Glutamatergic neuron (in vitro differentiated cells): Measurements from ENCODE around the gene CCDC197. TPM values are rescaled to one million over a fixed set of nuclear protein-coding genes. Genes with fewer than 3 reads are reported as not detected.

ENCODE experiments used
- DNase-seq: peaks from one replicate; pipeline ENCODE4 v3.0.0; 2022
- H3K27ac Mint-ChIP-seq: one replicate; pipeline ENCODE4 v1.8.0; 2020; ENCODE audit warnings: mild to moderate bottlenecking, mixed read lengths, inconsistent platforms; ENCODE audit not compliant: unreplicated experiment
- H3K27me3 Mint-ChIP-seq: one replicate; pipeline ENCODE4 v1.8.0; 2020; ENCODE audit warnings: mild to moderate bottlenecking, moderate library complexity, mixed read lengths, inconsistent platforms; ENCODE audit not compliant: unreplicated experiment
- H3K36me3 Mint-ChIP-seq: one replicate; pipeline ENCODE4 v1.8.0; 2020; ENCODE audit warnings: mild to moderate bottlenecking, mixed read lengths, inconsistent platforms; ENCODE audit not compliant: unreplicated experiment
- H3K4me1 Mint-ChIP-seq: one replicate; pipeline ENCODE4 v1.8.0; 2020; ENCODE audit warnings: mild to moderate bottlenecking, low read depth, mixed read lengths, inconsistent platforms; ENCODE audit not compliant: unreplicated experiment
- H3K4me3 Mint-ChIP-seq: one replicate; pipeline ENCODE4 v1.8.0; 2020; ENCODE audit warnings: mild to moderate bottlenecking, mixed read lengths, inconsistent platforms; ENCODE audit not compliant: unreplicated experiment
- H3K9me3 Mint-ChIP-seq: one replicate; pipeline ENCODE4 v1.8.0; 2020; ENCODE audit warnings: mild to moderate bottlenecking, moderate library complexity, mixed read lengths, inconsistent platforms; ENCODE audit not compliant: unreplicated experiment
- total RNA-seq: library from RNA; stranded (reverse); fragmentation: NEBNext Ultra II Directional; extraction: Animal tissue kit (Norgen Biotek cat#: 25700); gene quantifications from one replicate; pipeline ENCODE4 v1.2.1, GENCODE V29; 2021; ENCODE audit not compliant: unreplicated experiment
- TF ChIP-seq, protein P1 (sequence below): fragments of 200-600 bp; sonication (generic); IDR thresholded peaks from one replicate; pipeline ENCODE4 v1.5.0; 2021; ENCODE audit not compliant: partially characterized antibody, unreplicated experiment

The CCDC197 gene
- total RNA-seq, 1 donor from 2014 or later: not detected

GRCh38 chr14:94016446-94016976 lies 19.4 kb downstream of the CCDC197 start:
- H3K4me1 Mint-ChIP-seq: peaks cover 4% of the 10 kb centered on the region
- H3K4me3 Mint-ChIP-seq: peak overlapping the region; percentile 40
- no peak overlapping the region for H3K27ac Mint-ChIP-seq
- peaks cover 2% of the 10 kb centered on the region for H3K9me3 Mint-ChIP-seq
- no peaks in the 10 kb centered on the region for H3K36me3 Mint-ChIP-seq
- TF ChIP-seq, protein P1, sequence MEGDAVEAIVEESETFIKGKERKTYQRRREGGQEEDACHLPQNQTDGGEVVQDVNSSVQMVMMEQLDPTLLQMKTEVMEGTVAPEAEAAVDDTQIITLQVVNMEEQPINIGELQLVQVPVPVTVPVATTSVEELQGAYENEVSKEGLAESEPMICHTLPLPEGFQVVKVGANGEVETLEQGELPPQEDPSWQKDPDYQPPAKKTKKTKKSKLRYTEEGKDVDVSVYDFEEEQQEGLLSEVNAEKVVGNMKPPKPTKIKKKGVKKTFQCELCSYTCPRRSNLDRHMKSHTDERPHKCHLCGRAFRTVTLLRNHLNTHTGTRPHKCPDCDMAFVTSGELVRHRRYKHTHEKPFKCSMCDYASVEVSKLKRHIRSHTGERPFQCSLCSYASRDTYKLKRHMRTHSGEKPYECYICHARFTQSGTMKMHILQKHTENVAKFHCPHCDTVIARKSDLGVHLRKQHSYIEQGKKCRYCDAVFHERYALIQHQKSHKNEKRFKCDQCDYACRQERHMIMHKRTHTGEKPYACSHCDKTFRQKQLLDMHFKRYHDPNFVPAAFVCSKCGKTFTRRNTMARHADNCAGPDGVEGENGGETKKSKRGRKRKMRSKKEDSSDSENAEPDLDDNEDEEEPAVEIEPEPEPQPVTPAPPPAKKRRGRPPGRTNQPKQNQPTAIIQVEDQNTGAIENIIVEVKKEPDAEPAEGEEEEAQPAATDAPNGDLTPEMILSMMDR: no peak
- peaks cover 5% of the 10 kb centered on the region for H3K27me3 Mint-ChIP-seq
- no peak for DNase-seq

DNA sequence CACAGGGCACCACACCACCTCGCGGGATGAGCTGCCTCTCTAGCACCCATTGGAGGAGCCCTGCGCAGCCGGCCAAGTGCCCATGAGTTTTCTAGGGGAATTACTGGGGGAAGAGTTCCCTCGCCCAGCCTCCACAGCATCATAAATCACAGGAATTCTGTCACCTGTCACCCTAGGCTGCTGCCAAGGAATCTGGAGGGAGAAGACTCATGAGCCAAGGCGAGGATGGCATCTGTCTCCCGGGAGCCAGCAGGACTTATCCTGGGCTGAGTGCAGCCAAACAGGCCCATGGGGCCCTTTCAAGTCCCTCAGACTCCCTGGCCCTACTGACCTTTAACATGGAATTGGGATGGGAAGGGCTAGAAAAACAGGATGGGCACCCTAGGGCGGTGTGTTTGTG lies 21.2 kb downstream of the CCDC197 start:
- Mint-ChIP-seq H3K9me3 (peaks cover 2% of the 10 kb centered on the region), H3K36me3 (no peaks in the 10 kb centered on the region), H3K27ac (no peak overlapping the region), H3K4me1 (peaks cover 3% of the 10 kb centered on the region), H3K27me3 (peaks cover 4% of the 10 kb centered on the region), H3K4me3 (no peak overlapping the region)
- no peak for DNase-seq
- TF ChIP-seq, protein P1: no peak

GRCh38 chr14:94019329-94019728 lies 22.2 kb downstream of the CCDC197 start:
- no peak for DNase-seq
- TF ChIP-seq, protein P1: no peak
- no peak overlapping the region for H3K27ac Mint-ChIP-seq

DNA sequence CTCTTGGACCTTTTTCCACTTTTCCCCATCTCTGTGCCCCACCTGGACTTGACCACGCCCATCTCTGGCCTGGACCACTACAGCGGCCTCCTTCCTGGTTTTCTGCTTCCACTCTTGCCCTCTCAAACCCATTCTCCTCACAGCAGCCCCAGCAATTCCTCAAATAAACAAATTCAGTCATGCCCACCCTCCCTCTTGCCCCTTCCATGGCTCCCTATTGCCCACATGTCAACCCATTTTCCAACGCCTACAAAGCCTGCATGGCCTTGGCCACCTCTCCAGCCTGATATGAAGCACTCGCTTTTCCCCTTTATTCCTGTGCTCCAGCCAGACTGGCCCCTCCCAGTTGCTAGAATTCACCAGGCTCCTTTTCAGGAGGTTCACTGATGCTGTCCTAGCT lies 23.2 kb downstream of the CCDC197 start:
- Mint-ChIP-seq H3K36me3 (no peaks in the 10 kb centered on the region), H3K4me1 (peaks cover 3% of the 10 kb centered on the region), H3K9me3 (peaks cover 2% of the 10 kb centered on the region), H3K27ac (no peak overlapping the region), H3K4me3 (no peak overlapping the region), H3K27me3 (peaks cover 4% of the 10 kb centered on the region)
- DNase-seq: no peak
- TF ChIP-seq, protein P1: no peak

More at GRCh38 chr14:94019329-94019728, 22.2 kb downstream of the CCDC197 start:
- no peak overlapping the region for H3K4me3 Mint-ChIP-seq
- peaks cover 4% of the 10 kb centered on the region for H3K27me3 Mint-ChIP-seq
- H3K4me1 Mint-ChIP-seq: peaks cover 3% of the 10 kb centered on the region
- H3K36me3 Mint-ChIP-seq: no peaks in the 10 kb centered on the region
- H3K9me3 Mint-ChIP-seq: peaks cover 2% of the 10 kb centered on the region

GRCh38 chr14:94021001-94021400 lies 23.9 kb downstream of the CCDC197 start:
- TF ChIP-seq, protein P1: no peak

More at GRCh38 chr14:94021001-94021400, 23.9 kb downstream of the CCDC197 start:
- Mint-ChIP-seq H3K27me3 (peaks cover 3% of the 10 kb centered on the region), H3K4me3 (no peak overlapping the region), H3K36me3 (no peaks in the 10 kb centered on the region), H3K4me1 (peaks cover 6% of the 10 kb centered on the region), H3K9me3 (peaks cover 2% of the 10 kb centered on the region), H3K27ac (no peak overlapping the region)
- no peak for DNase-seq
